ENCODE data around the gene SNAPIN.

SNAPIN gene

DNA sequence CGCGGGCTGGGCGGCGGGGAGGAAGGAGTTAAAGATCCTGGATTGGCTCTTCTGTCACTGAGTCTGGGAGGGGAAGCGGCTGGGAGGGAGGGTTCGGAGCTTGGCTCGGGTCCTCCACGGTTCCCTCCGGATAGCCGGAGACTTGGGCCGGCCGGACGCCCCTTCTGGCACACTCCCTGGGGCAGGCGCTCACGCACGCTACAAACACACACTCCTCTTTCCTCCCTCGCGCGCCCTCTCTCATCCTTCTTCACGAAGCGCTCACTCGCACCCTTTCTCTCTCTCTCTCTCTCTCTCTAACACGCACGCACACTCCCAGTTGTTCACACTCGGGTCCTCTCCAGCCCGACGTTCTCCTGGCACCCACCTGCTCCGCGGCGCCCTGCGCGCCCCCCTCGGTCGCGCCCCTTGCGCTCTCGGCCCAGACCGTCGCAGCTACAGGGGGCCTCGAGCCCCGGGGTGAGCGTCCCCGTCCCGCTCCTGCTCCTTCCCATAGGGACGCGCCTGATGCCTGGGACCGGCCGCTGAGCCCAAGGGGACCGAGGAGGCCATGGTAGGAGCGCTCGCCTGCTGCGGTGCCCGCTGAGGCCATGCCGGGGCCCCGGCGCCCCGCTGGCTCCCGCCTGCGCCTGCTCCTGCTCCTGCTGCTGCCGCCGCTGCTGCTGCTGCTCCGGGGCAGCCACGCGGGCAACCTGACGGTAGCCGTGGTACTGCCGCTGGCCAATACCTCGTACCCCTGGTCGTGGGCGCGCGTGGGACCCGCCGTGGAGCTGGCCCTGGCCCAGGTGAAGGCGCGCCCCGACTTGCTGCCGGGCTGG is 20.2 kb downstream of the SNAPIN start, which contains the start of gene NPR1:
Gene NPR1 (plus strand): TSS at position 170 of the 818 bp plus-strand sequence. CDS start 421 bp downstream, at position 591.
- DNase-seq (ENCODE audit: low read depth, low spot score): no peak

DNA sequence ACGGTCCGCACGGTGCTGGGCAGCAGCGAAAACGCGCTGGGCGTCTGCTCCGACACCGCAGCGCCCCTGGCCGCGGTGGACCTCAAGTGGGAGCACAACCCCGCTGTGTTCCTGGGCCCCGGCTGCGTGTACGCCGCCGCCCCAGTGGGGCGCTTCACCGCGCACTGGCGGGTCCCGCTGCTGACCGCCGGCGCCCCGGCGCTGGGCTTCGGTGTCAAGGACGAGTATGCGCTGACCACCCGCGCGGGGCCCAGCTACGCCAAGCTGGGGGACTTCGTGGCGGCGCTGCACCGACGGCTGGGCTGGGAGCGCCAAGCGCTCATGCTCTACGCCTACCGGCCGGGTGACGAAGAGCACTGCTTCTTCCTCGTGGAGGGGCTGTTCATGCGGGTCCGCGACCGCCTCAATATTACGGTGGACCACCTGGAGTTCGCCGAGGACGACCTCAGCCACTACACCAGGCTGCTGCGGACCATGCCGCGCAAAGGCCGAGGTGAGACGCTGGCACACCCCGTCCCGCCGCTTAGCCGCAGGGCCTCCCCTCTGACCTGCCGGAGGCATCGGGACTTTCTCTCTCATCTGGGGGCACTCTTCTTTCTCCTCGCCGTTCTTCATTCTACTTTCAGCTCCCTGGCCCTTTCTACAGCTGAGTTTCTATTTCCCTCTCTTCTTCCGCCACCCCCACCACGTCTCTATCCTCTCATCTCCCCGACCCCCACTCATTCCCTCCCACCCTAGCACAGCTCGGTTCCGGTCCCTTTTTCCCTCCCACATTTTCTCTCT is 21.0 kb downstream of the SNAPIN start:
- DNase-seq (ENCODE audit: low read depth, low spot score): no peak

DNA sequence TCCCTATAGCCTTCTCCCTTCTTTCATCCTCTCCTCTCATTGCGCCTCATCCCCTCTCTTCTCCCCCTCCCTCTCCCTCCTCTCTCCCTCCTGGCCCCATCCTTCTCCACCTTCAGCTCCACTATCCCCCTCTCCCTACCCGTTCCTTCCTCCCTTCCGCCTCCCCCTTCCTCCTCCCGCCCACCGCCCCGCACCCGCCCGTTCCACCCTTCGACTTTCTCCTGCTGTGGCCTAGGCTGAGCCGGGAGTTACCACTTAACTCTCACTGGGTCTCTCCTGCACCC is 21.6 kb downstream of the SNAPIN start:
- no peak for DNase-seq (ENCODE audit: low read depth, low spot score)

- no peak for DNase-seq (ENCODE audit: low read depth, low spot score)
These were observed 24.2 kb downstream of the SNAPIN start for GRCh38 chr1:153682730-153683129.

DNA sequence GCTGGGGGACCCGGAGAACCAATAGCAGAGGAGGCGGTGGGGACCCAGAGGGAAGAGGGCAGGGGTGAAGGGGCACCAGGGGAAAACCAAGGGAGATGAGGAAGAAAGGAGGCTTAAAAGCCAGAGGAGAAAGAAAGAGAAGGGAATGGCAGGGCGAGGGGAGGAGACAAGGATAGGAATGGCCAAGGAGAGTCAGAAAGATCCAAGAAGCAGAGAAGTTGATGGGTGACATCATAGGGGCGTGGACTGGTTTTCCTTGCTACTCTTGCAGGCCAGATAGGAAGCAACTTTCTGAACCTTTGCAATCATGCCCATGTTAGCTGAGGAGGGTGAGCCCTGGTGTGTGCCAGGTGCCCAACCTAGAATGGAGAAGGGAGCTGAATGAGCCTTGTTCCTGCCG is 25.4 kb downstream of the SNAPIN start:
- DNase-seq (ENCODE audit: low read depth, low spot score): no peak

GRCh38 chr1:153684892-153685291 is 26.4 kb downstream of the SNAPIN start:
- no peak for DNase-seq (ENCODE audit: low read depth, low spot score)

- DNase-seq (ENCODE audit: low read depth, low spot score): no peak
These were observed 27.2 kb downstream of the SNAPIN start for GRCh38 chr1:153685544-153686340.

- no peak for DNase-seq (ENCODE audit: low read depth, low spot score)
These were observed 29.0 kb downstream of the SNAPIN start for GRCh38 chr1:153687346-153688125.

GRCh38 chr1:153688276-153688675 is 29.8 kb downstream of the SNAPIN start:
- DNase-seq (ENCODE audit: low read depth, low spot score): no peak

DNA sequence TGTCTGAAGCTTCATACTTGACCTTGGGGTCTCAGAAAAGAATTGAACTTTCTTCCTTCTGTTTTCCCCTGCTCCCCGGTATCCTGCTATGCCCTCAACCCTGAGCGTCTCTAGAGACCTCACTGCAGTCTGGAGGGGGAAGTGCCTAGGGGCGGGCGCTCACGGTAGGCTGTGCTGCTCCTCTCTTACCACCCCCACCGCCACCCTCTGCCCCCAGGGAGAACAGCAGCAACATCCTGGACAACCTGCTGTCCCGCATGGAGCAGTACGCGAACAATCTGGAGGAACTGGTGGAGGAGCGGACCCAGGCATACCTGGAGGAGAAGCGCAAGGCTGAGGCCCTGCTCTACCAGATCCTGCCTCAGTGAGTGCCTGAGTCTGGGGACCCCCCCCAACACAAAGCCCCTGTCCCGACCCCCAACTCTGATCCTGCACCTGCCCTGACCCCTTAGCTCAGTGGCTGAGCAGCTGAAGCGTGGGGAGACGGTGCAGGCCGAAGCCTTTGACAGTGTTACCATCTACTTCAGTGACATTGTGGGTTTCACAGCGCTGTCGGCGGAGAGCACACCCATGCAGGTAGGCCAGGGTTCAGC is 30.3 kb downstream of the SNAPIN start:
- no peak for DNase-seq (ENCODE audit: low read depth, low spot score)

DNA sequence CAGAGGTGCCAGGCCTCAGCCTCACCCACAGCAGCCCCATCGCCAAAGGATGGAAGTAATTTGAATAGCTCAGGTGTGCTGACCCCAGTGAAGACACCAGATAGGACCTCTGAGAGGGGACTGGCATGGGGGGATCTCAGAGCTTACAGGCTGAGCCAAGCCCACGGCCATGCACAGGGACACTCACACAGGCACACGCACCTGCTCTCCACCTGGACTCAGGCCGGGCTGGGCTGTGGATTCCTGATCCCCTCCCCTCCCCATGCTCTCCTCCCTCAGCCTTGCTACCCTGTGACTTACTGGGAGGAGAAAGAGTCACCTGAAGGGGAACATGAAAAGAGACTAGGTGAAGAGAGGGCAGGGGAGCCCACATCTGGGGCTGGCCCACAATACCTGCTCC is 35.0 kb downstream of the SNAPIN start:
- no peak for DNase-seq (ENCODE audit: low read depth, low spot score)

- no peak for DNase-seq (ENCODE audit: low read depth, low spot score)
These were observed 38.2 kb downstream of the SNAPIN start for GRCh38 chr1:153696741-153697140.

GRCh38 chr1:153697191-153698019 is 38.9 kb downstream of the SNAPIN start:
- no peak for DNase-seq (ENCODE audit: low read depth, low spot score)

GRCh38 chr1:153698020-153698922 is 39.8 kb downstream of the SNAPIN start:
- no peak for DNase-seq (ENCODE audit: low read depth, low spot score)

GRCh38 chr1:153698923-153699714 is 40.6 kb downstream of the SNAPIN start:
- DNase-seq (ENCODE audit: low read depth, low spot score): no peak

DNA sequence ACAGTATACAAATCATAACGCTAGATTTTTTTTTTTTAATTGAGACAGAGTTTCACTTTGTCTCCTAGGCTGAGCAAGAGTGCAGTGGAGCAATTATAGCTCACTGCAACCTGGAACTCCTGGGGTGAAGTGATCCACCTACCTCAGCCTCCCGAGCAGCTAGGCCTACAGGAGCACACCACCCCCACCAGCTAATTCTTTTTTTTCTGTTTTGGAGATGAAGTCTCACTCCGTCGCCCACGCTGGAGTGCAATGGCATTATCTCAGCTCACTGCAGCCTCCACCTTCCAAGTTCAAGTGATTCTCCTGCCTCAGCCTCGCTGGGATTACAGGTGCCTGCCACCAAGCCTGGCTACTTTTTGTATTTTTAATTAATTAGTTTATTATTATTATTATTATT is 41.3 kb downstream of the SNAPIN start:
- DNase-seq (ENCODE audit: low read depth, low spot score): no peak

DNA sequence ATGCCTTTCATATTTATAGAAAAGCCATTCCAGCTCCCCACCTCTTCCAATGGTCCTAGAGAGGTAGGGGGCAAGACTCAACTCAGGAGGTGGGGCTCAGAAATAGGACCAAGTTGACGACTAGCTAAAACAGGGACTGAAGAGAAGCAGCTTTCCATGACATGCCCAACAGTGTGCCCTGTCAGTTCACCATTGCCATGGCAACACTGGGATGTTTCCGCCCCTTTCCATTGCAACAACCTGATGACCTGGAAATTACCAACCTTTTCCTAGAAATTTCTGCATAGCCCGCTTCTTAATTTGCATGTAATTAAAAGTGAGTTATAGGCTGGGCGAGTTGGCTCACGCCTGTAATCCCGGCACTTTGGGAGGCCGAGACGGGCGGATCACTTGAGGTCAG is 47.0 kb downstream of the SNAPIN start:
- no peak for DNase-seq (ENCODE audit: low read depth, low spot score)

- no peak for DNase-seq (ENCODE audit: low read depth, low spot score)
These were observed 52.5 kb downstream of the SNAPIN start for GRCh38 chr1:153711026-153711425.

All from brain pericyte (primary cell).